Activated CD4-positive, alpha-beta T cell treated with anti-CD3 and anti-CD28 coated beads, Interleukin-2, amount 10 ng/mL, durations not matched to agents 7 days and 5 days (primary cell): ENCODE data around the gene OR4D1. TPM values are rescaled to one million over a fixed set of nuclear protein-coding genes. Genes with fewer than 3 reads are reported as not detected.

Experiments
- CTCF ChIA-PET: fragments of 350-600 bp; sonication (Branson Sonifier 250); formaldehyde crosslinking; loops from one replicate; lab custom pipeline; 2021; ENCODE audit warnings: antibody characterized with exemption; lab: Charles Lee
- POLR2A ChIA-PET: fragments of 350-600 bp; sonication (Branson Sonifier 250); formaldehyde crosslinking; loops from one replicate; lab custom pipeline; 2021; ENCODE audit warnings: antibody characterized with exemption; lab: Charles Lee
- DNase-seq: peaks from one replicate; pipeline ENCODE4 v3.0.0-alpha.2; 2020
- H3K27ac Mint-ChIP-seq: one replicate; pipeline ENCODE4 v1.8.0; 2021; ENCODE audit warnings: mild to moderate bottlenecking, moderate library complexity, mixed read lengths
- H3K27me3 Mint-ChIP-seq: one replicate; pipeline ENCODE4 v1.8.0; 2021; ENCODE audit warnings: mixed read lengths
- H3K36me3 Mint-ChIP-seq: one replicate; pipeline ENCODE4 v1.8.0; 2021; ENCODE audit warnings: low read depth, mixed read lengths
- H3K4me1 Mint-ChIP-seq: one replicate; pipeline ENCODE4 v1.8.0; 2021; ENCODE audit warnings: mixed read lengths
- H3K4me3 Mint-ChIP-seq: one replicate; pipeline ENCODE4 v1.8.0; 2021; ENCODE audit warnings: mild to moderate bottlenecking, moderate library complexity, mixed read lengths
- H3K9me3 Mint-ChIP-seq: one replicate; pipeline ENCODE4 v1.8.0; 2021; ENCODE audit warnings: mixed read lengths
- total RNA-seq, 2 experiments: library from RNA; stranded (reverse); gene quantifications; one replicate each; pipeline ENCODE4 v1.2.3, GENCODE V29; 2021

The OR4D1 gene
- total RNA-seq, 2 experiments from 2014 or later = 0.54 to 0.77 TPM

DNA sequence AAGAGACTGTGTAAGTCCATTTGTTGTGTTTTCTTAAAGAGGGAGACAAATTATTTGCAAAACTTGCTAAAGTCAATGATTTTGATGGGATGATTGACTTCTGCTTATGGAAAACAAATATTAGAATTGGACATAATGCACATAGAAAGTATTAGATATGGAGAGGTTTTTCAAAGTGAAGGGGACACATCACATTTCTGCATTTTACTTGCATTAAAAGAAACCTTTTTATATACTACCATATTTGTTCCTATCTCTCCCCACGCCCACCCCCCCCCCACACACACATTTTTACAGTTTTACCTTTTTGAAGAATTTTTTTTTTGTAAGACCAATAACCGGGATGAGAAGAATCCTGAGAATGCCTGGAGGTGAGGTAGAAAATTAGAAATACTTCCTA, 10.0 kb downstream of the OR4D1 start:
- DNase-seq = no peak
- POLR2A ChIA-PET = no interaction called here
- Mint-ChIP-seq H3K9me3 (peaks cover 17% of the 10 kb centered on the region), H3K27ac (no peak overlapping the region), H3K4me3 (no peak overlapping the region), H3K4me1 (peaks cover 44% of the 10 kb centered on the region), H3K36me3 (peaks cover 25% of the 10 kb centered on the region), H3K27me3 (peaks cover 15% of the 10 kb centered on the region)
- CTCF ChIA-PET = interaction anchor here (1.0 kb wide), 1 partner anchor 15 kb away, joined by 3 read pairs; no protein-coding TSS in a partner anchor

DNA sequence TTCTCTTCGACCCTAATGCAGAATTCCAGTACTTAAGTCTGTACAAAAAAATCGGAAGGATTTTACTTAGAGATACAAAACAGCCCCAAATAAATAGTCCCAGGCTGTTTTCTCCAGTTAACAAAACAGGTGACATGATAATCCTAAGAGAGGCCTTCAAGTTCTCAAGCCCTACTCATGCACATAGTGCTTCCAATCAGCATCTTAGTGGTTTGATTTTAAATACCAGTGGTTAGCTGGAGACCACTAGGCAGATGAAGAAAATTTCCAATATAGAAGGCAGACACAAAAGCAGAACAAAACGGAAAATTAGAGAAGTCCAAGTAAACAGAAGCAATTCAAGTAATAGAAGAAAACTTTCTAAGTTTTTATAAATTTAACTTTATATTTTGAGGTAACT, 13.4 kb downstream of the OR4D1 start:
- H3K4me3 Mint-ChIP-seq = no peak overlapping the region
- H3K36me3 Mint-ChIP-seq = peaks cover 8% of the 10 kb centered on the region
- ChIA-PET CTCF (interaction anchor here (0.6 to 1.2 kb wide), 2 partner anchors 258 to 834 kb away, joined by 3 read pairs; no protein-coding TSS in a partner anchor), POLR2A (no interaction called here)
- H3K27me3 Mint-ChIP-seq = peaks cover 26% of the 10 kb centered on the region
- H3K27ac Mint-ChIP-seq = no peak overlapping the region
- no peak for DNase-seq
- H3K4me1 Mint-ChIP-seq = peaks cover 14% of the 10 kb centered on the region
- peaks cover 2% of the 10 kb centered on the region for H3K9me3 Mint-ChIP-seq

DNA sequence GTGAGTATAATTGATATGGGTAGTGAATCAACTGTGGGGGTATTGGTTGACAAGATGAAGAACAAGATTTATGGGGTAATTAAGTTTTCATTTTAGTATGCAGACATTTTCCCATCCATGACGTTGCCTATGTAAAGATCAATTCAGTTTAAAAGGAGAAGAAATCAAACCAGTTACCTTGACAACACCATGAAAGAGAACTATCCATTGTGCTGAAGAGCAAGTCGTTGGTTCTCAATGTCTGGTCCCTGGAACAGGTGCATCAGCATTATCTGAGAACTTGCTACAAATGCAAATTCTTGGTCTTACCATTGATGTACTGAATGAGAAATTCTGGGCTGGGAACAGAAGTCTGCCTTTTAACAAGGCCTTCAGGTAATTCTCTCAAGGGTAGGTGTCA, 17.8 kb downstream of the OR4D1 start:
- Mint-ChIP-seq H3K4me3 (no peak overlapping the region), H3K36me3 (peaks cover 5% of the 10 kb centered on the region), H3K27ac (no peak overlapping the region), H3K9me3 (peaks cover 4% of the 10 kb centered on the region), H3K27me3 (peaks cover 31% of the 10 kb centered on the region), H3K4me1 (peaks cover 30% of the 10 kb centered on the region)
- ChIA-PET POLR2A (no interaction called here), CTCF (interaction anchor here (1.3 kb wide), 1 partner anchor 19 kb away, joined by 4 read pairs; no protein-coding TSS in a partner anchor)
- no peak for DNase-seq

DNA sequence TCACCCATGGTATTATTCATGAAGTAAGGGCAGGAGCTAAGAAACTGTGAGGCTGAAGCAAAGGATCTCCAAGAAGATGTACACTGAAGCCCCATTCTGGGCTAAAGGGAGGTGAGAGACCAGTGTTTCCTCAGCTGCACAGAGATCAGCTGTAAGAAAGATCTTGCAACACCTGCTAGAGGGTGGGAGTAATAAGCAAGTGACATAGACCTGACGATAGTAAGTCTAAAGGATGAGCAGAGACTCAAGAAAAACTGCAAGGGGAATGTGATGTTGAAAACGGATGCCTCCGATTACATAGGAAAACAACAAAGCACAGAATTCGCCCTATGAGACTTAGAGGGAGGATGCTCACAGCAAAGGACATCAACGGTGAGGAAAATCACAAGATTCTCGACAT, 18.5 kb downstream of the OR4D1 start, which contains the start of gene OR4D2:
OR4D2 (plus strand) TSS at position 301 of the 400 bp plus-strand sequence. CDS start 2,674 bp downstream, outside the sequence.
- ChIA-PET CTCF (no interaction called here), POLR2A (no interaction called here)
- peaks cover 4% of the 10 kb centered on the region for H3K9me3 Mint-ChIP-seq
- H3K4me3 Mint-ChIP-seq = no peak within 1 kb of the TSS
- peaks cover 3% of the 10 kb centered on the region for H3K36me3 Mint-ChIP-seq
- peaks cover 36% of the 10 kb centered on the region for H3K4me1 Mint-ChIP-seq
- DNase-seq = no peak
- no peak within 1 kb of the TSS for H3K27ac Mint-ChIP-seq
- peaks cover 28% of the 10 kb centered on the region for H3K27me3 Mint-ChIP-seq

DNA sequence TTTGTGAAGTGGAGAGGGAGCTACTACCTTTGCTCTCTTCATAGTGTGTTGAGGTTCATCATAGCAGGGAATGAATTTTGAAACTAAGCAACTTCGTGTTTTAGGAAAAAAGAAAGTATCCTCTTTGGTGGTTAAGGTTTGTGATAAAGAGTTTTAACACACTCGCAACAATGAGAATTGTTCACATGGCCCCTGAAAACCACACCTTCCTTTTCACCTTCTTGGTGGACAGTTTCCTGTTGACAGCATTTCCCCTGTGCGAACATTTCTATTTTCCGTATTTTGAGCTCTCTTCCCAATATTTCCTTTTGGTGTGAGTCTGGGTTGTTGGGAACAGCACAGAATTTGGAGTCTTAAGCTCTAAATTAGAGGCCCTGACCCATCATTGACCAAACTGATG, 22.4 kb downstream of the OR4D1 start:
- POLR2A ChIA-PET = no interaction called here
- peaks cover 22% of the 10 kb centered on the region for H3K27me3 Mint-ChIP-seq

DNA sequence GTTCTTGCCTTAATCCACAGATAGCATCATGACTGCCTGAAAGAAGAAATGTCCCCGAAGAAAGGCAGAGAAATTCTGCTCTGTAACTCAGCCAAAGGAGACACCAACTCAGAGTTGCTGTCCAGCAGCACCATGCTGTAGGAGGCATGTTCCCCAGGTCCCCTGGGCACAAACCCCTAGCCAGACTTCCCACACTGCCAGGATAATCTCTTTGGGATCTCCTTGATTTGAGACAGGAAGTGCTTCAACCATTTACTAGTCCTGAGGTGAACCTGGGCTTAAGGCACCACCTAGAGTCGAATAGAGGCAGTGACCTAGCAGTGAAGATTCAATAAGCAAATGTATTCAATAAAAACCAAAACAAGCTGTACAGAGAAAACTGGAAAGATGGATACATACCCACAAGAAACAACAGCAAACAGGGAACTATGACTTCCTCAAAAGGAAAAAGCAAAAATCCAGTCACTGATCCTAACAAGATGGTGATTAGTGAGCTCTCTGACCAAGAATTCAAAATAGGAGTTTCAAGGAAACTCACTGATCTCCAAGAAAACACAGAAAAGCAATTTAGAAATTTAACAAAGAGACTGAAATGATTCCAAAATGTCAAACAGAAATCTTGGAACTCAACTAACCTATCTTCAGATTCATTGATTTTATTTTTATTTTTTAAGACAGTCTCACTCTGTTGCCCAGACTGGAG, 24.3 kb downstream of the OR4D1 start:
- peak overlapping the region; percentile 71 for H3K27ac Mint-ChIP-seq
- H3K4me3 Mint-ChIP-seq = peak overlapping the region; percentile 11
- peaks cover 3% of the 10 kb centered on the region for H3K36me3 Mint-ChIP-seq
- H3K27me3 Mint-ChIP-seq = peaks cover 13% of the 10 kb centered on the region
- H3K4me1 Mint-ChIP-seq = peaks cover 43% of the 10 kb centered on the region
- H3K9me3 Mint-ChIP-seq = peaks cover 4% of the 10 kb centered on the region
- POLR2A ChIA-PET = interaction anchor here (0.7 kb wide), 2 partner anchors 19 to 50 kb away, joined by 3 read pairs; no protein-coding TSS in a partner anchor
- DNase-seq = peak; percentile 73
- CTCF ChIA-PET = interaction anchor here (0.6 to 1.0 kb wide), 4 partner anchors 9 to 298 kb away, joined by 3 to 4 read pairs (median 3); no protein-coding TSS in a partner anchor

More for the DNA sequence above, 22.4 kb downstream of the OR4D1 start:
- H3K4me3 Mint-ChIP-seq = peak overlapping the region; percentile 21
- peak overlapping the region; percentile 82 for H3K27ac Mint-ChIP-seq
- H3K36me3 Mint-ChIP-seq = peaks cover 3% of the 10 kb centered on the region
- CTCF ChIA-PET = interaction anchor here (1.4 kb wide), 1 partner anchor 34 kb away, joined by 5 read pairs; no protein-coding TSS in a partner anchor
- peak; percentile 16 for DNase-seq
- H3K9me3 Mint-ChIP-seq = peaks cover 4% of the 10 kb centered on the region
- H3K4me1 Mint-ChIP-seq = peaks cover 46% of the 10 kb centered on the region

DNA sequence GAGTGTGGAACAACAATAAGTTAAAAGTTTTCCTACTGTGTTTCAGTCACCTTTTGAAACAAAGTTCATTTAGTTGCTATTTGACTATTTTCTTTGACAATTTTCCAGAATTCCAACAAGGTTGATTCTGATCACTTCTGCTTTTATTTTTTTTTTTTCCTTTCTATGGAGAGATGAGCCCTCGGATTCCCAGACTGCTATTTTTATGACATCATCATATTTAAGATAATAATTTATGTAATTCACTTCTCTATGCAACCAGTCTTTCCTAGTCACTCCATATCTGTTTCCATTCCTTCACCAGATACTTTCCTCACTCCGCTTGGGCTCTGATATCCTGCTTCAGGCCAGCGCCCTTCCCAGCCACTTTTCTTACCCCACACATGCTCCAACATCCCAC, 26.7 kb downstream of the OR4D1 start:
- Mint-ChIP-seq H3K4me1 (peaks cover 27% of the 10 kb centered on the region), H3K27me3 (peaks cover 13% of the 10 kb centered on the region), H3K36me3 (no peaks in the 10 kb centered on the region), H3K27ac (no peak overlapping the region), H3K9me3 (no peaks in the 10 kb centered on the region), H3K4me3 (no peak overlapping the region)
- DNase-seq = no peak
- CTCF ChIA-PET = interaction anchor here (1.5 kb wide), 1 partner anchor 73 kb away, joined by 3 read pairs; no protein-coding TSS in a partner anchor
- POLR2A ChIA-PET = no interaction called here

DNA sequence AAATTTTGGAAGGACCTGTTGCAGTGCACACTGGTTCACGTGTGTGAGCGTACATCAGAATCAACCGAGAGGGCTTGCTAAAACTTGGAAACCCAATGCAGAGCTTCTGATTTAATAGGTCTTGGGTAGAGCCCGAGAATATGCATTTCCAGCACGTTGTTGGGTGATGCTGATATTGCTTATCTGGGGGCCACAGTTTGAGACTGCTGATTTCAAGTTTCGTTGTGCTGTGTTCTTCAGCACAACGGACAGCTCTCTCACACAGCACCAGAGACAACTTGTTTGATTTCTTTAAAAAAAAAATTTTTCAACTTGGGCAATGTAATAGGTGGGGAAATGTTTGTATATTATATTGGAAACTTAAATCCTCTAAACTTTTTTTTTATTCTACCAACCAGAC, 28.0 kb downstream of the OR4D1 start:
- Mint-ChIP-seq H3K9me3 (no peaks in the 10 kb centered on the region), H3K4me3 (no peak overlapping the region), H3K27me3 (peaks cover 13% of the 10 kb centered on the region), H3K36me3 (no peaks in the 10 kb centered on the region), H3K27ac (no peak overlapping the region), H3K4me1 (peaks cover 15% of the 10 kb centered on the region)
- POLR2A ChIA-PET = no interaction called here
- DNase-seq = peak; percentile 22
- CTCF ChIA-PET = interaction anchor here (1.4 kb wide), 1 partner anchor 11 kb away, joined by 3 read pairs; no protein-coding TSS in a partner anchor

DNA sequence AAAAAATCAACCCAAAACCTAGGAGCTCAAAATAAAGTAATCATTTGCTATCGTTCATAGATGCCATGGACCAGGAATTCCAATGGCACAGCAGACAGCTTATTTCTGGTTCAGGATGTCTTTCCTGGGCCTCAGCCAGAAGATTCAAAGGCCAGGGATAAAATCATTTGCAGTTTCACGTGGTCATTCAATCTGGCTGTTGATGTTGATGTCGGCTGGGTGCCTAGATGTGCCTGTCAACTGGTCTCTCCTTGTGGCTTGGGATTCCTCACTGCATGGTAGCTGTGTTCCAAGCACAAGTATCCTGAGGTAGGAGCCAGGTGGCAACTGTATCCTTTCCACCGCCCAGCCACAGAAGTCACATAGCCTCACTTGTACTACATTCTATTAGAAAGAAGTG, 33.6 kb downstream of the OR4D1 start:
- ChIA-PET CTCF (interaction anchor here (0.8 to 1.4 kb wide), 2 partner anchors 9 to 18 kb away, joined by 3 to 4 read pairs; no protein-coding TSS in a partner anchor), POLR2A (no interaction called here)
- Mint-ChIP-seq H3K36me3 (no peaks in the 10 kb centered on the region), H3K27ac (no peak overlapping the region), H3K4me1 (peaks cover 4% of the 10 kb centered on the region), H3K9me3 (no peaks in the 10 kb centered on the region), H3K4me3 (no peak overlapping the region), H3K27me3 (peaks cover 5% of the 10 kb centered on the region)
- DNase-seq = no peak

DNA sequence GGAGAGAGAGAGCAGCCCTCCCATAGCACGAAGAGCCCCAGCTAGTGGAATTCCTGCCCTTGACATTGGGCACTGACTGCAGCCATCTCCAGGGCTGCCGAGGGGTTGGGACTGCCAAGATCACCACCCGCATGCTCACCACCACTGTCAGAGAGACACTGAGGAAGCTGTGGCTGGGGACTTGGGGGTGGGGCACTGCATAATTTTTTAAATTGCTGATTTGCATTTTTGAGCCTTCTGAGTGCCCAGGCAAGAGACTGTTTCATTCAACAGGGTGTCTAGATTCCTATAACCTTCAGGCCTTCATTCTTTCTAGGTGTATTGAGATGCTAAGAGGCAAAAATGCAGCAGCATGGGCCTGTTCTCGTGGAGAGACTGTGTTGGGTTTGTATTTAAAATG, 35.3 kb downstream of the OR4D1 start:
- CTCF ChIA-PET = no interaction called here
- H3K27ac Mint-ChIP-seq = no peak overlapping the region
- no peaks in the 10 kb centered on the region for H3K9me3 Mint-ChIP-seq
- DNase-seq = no peak
- POLR2A ChIA-PET = no interaction called here
- no peaks in the 10 kb centered on the region for H3K36me3 Mint-ChIP-seq
- H3K27me3 Mint-ChIP-seq = peaks cover 4% of the 10 kb centered on the region
- H3K4me1 Mint-ChIP-seq = peaks cover 4% of the 10 kb centered on the region
- no peak overlapping the region for H3K4me3 Mint-ChIP-seq

DNA sequence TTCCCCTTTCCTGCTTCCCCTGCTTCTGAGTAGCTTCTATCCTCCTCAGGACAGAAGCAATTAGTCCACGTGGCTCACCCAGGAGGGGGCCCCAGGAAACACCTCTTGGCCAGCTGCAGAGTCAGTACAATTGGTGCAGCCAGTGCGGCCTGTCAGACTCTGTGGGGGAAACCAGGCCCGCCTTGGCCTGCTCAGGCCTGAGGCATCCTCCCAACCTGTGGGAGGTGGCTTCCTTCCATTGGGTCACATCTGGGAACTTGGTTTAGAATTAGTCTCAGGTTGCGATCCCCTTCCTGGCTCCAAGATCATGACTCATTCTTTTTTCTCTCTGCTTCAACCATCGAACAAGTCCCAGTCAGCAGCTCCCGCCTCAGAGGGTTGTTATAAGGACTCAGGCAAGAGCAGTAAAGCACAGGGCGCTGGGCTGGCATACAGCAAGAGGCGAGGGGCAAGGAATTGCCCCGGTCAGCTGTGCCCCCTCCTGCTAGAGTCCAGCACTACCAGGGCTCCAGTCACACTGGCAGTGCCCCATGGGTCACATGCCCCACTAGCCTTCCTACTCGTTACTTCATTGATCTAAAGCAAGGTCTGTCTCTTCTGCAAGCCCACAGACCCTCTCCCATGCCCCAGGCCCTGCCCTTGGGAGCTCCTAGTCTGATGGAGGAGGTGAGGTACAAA, 36.3 kb downstream of the OR4D1 start:
- Mint-ChIP-seq H3K27me3 (peaks cover 4% of the 10 kb centered on the region), H3K4me3 (no peak overlapping the region), H3K9me3 (no peaks in the 10 kb centered on the region), H3K36me3 (no peaks in the 10 kb centered on the region), H3K4me1 (peaks cover 4% of the 10 kb centered on the region), H3K27ac (no peak overlapping the region)
- DNase-seq = no peak
- POLR2A ChIA-PET = no interaction called here
- CTCF ChIA-PET = interaction anchor here (0.5 to 1.8 kb wide), 3 partner anchors 19 to 265 kb away, joined by 3 to 4 read pairs (median 3); no protein-coding TSS in a partner anchor

DNA sequence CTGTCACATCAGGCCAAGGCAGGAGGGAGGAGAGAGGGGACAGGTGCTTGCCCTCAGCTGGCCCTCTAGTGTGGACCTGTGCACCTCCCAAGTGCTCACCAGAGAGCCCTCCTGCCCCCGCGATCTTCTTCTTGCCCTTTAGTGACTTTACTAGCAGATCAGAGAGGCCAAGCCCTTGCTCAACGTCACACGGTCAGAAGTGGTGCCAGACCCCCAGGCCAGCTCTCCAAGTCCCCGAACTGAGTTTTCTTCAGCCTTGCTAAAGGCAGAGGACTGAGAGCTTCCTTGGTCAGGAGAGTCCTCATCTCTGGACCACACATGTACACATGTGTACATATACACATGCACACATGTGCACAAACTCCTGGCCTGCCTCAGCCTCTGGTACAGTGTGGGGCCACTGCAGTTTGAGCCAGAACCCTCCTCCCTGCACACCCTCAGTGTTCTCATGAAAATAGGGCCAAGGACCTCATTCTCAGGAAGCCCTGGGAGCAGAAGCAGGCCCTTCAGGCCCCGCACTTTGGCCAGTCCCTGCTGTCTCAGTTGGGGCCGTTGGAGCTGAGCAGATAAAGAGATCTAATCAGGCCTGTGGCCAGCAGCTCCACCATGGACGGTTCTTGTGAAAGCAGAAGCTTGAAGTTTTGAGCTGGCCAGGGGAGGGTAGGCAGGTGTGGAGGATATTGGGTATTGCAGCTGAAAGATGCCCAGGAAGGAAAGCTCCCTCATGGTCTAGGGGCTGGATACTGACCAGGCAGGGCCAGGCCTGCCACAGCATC, 37.0 kb downstream of the OR4D1 start:
- Mint-ChIP-seq H3K4me3 (no peak overlapping the region), H3K9me3 (no peaks in the 10 kb centered on the region), H3K27ac (no peak overlapping the region), H3K27me3 (peaks cover 4% of the 10 kb centered on the region), H3K36me3 (no peaks in the 10 kb centered on the region), H3K4me1 (peaks cover 4% of the 10 kb centered on the region)
- POLR2A ChIA-PET = no interaction called here
- CTCF ChIA-PET = interaction anchor here (0.5 to 1.8 kb wide), 4 partner anchors 20 to 265 kb away, joined by 3 to 4 read pairs (median 3); no protein-coding TSS in a partner anchor
- no peak for DNase-seq
